ENCODE data around the gene MAP4K4.

Gene MAP4K4

GRCh38 chr2:101942851-101943250 lies 245.3 kb downstream of the MAP4K4 start:
- no peak for ATAC-seq (replicated peaks; ENCODE audit: extremely low read depth, poor library complexity, severe bottlenecking)
- H3K27me3 Mint-ChIP-seq: peaks cover 38% of the 10 kb centered on the region
- no peaks in the 10 kb centered on the region for H3K9me3 Mint-ChIP-seq
- no peak overlapping the region for H3K4me3 Mint-ChIP-seq
- no peaks in the 10 kb centered on the region for H3K4me1 Mint-ChIP-seq
- no peak overlapping the region for H3K27ac Mint-ChIP-seq (ENCODE audit: low read depth)
- no peak for DNase-seq (ENCODE audit: low spot score in 2 of 2)
- H3K36me3 Mint-ChIP-seq (ENCODE audit: insufficient read depth): no peaks in the 10 kb centered on the region
